WTC11 (cell line): ENCODE measurements around the gene SECISBP2L. TPM values are rescaled to one million over a fixed set of nuclear protein-coding genes. Genes with fewer than 3 reads are reported as not detected.

Experiments used
- ATAC-seq: fragments of 200-7000 bp; cut with Tn5 transposase; 2 replicates; pipeline ENCODE4 v1.10.0; 2021; ENCODE audit warnings: mild to moderate bottlenecking, moderate library complexity
- CTCF ChIA-PET: fragments of 300-600 bp; sonication (Branson Sonifier 250); formaldehyde crosslinking; loops from one replicate; lab custom pipeline; 2021; ENCODE audit warnings: antibody characterized with exemption; lab: Charles Lee
- POLR2A ChIA-PET: fragments of 350-600 bp; sonication (Branson Sonifier 250); formaldehyde crosslinking; loops from one replicate; lab custom pipeline; 2021; ENCODE audit warnings: antibody characterized with exemption; lab: Charles Lee
- DNase-seq: peaks from one replicate; pipeline ENCODE4 v3.0.0; 2021; ENCODE audit warnings: low spot score
- H3K27ac Mint-ChIP-seq: 2 replicates; pipeline ENCODE4 v1.8.0; 2021; ENCODE audit warnings: mixed read lengths
- H3K27me3 Mint-ChIP-seq: 2 replicates; pipeline ENCODE4 v1.8.0; 2021; ENCODE audit warnings: low read depth, mild to moderate bottlenecking, moderate library complexity, mixed read lengths
- H3K36me3 Mint-ChIP-seq: 2 replicates; pipeline ENCODE4 v1.8.0; 2021; ENCODE audit warnings: mixed read lengths
- H3K4me1 Mint-ChIP-seq: 2 replicates; pipeline ENCODE4 v1.8.0; 2022; ENCODE audit warnings: mixed read lengths
- H3K4me3 Mint-ChIP-seq: 2 replicates; pipeline ENCODE4 v1.8.0; 2021; ENCODE audit warnings: mild to moderate bottlenecking, moderate library complexity, mixed read lengths
- H3K9me3 Mint-ChIP-seq: 2 replicates; pipeline ENCODE4 v1.8.0; 2021; ENCODE audit warnings: mixed read lengths
- AFF4 ChIP-seq: sonication (generic); formaldehyde crosslinking; IDR thresholded peaks from 2 replicates; pipeline ENCODE4 v1.8.1; 2023; ENCODE audit warnings: mild to moderate bottlenecking, missing genetic modification reagents, borderline replicate concordance
- ATF2 ChIP-seq: sonication (generic); formaldehyde crosslinking; IDR thresholded peaks from 2 replicates; pipeline ENCODE4 v1.8.1; 2022; ENCODE audit warnings: low read depth, missing genetic modification reagents, borderline replicate concordance
- ATF3 ChIP-seq: sonication (generic); formaldehyde crosslinking; conservative IDR thresholded peaks from 2 replicates; pipeline ENCODE4 v1.8.1; 2022; ENCODE audit warnings: mild to moderate bottlenecking, missing genetic modification reagents
- CBFB ChIP-seq: sonication (generic); formaldehyde crosslinking; IDR thresholded peaks from 2 replicates; pipeline ENCODE4 v1.8.1; 2022; ENCODE audit warnings: mild to moderate bottlenecking, low read depth, missing genetic modification reagents
- FOXK1 ChIP-seq: sonication (generic); formaldehyde crosslinking; IDR thresholded peaks from 2 replicates; pipeline ENCODE4 v1.8.0; 2022; ENCODE audit warnings: mild to moderate bottlenecking, moderate library complexity, missing genetic modification reagents
- NFATC4 ChIP-seq: fragments of 250-450 bp; sonication (Bioruptor Pico); IDR thresholded peaks from 2 replicates; pipeline ENCODE4 v1.9.0; 2021; ENCODE audit warnings: mild to moderate bottlenecking
- NFE2L1 ChIP-seq: sonication (generic); formaldehyde crosslinking; IDR thresholded peaks from 2 replicates; pipeline ENCODE4 v1.8.1; 2023; ENCODE audit warnings: missing genetic modification reagents
- PRRX2 ChIP-seq: fragments of 250-450 bp; sonication (Bioruptor Pico); IDR thresholded peaks from 2 replicates; pipeline ENCODE4 v1.8.0; 2021; ENCODE audit warnings: mild to moderate bottlenecking
- STAT6 ChIP-seq: sonication (generic); formaldehyde crosslinking; conservative IDR thresholded peaks from 2 replicates; pipeline ENCODE4 v1.8.1; 2023; ENCODE audit warnings: mild to moderate bottlenecking, low read depth, missing genetic modification reagents, moderate library complexity
- TEAD1 ChIP-seq: sonication (generic); formaldehyde crosslinking; IDR thresholded peaks from 2 replicates; pipeline ENCODE4 v1.8.0; 2022; ENCODE audit warnings: mild to moderate bottlenecking, missing genetic modification reagents
- ZNF121 ChIP-seq: sonication (generic); formaldehyde crosslinking; IDR thresholded peaks from 2 replicates; pipeline ENCODE4 v1.8.0; 2023; ENCODE audit warnings: missing genetic modification reagents
- ZNF219 ChIP-seq: sonication (generic); formaldehyde crosslinking; IDR thresholded peaks from 2 replicates; pipeline ENCODE4 v1.8.0; 2023; ENCODE audit warnings: missing genetic modification reagents, mild to moderate bottlenecking, borderline replicate concordance
- total RNA-seq: library from RNA; stranded (reverse); gene quantifications from 3 replicates; pipeline ENCODE4 v1.2.3, GENCODE V29; 2021
- TF ChIP-seq, protein P1 (sequence below): sonication (generic); formaldehyde crosslinking; IDR thresholded peaks from 2 replicates; pipeline ENCODE4 v1.8.0; 2022; ENCODE audit warnings: mild to moderate bottlenecking, missing genetic modification reagents
- TF ChIP-seq, protein P2 (sequence below): fragments of 200-600 bp; IDR thresholded peaks from 2 replicates; pipeline ENCODE4 v1.8.0; 2022; ENCODE audit warnings: antibody characterized with exemption
- TF ChIP-seq, protein P3 (sequence below): fragments of 250-450 bp; sonication (Bioruptor Pico); IDR thresholded peaks from 2 replicates; pipeline ENCODE4 v1.8.0; 2021; ENCODE audit warnings: mild to moderate bottlenecking
- TF ChIP-seq, protein P4 (sequence below): sonication (generic); formaldehyde crosslinking; IDR thresholded peaks from 2 replicates; pipeline ENCODE4 v1.8.1; 2023; ENCODE audit warnings: mild to moderate bottlenecking, moderate library complexity, missing genetic modification reagents
- TF ChIP-seq, protein P5 (sequence below): fragments of 250-450 bp; sonication (Bioruptor Pico); IDR thresholded peaks from 2 replicates; pipeline ENCODE4 v1.9.0; 2021; ENCODE audit warnings: mild to moderate bottlenecking

The SECISBP2L gene
- total RNA-seq, 1 experiment from 2014 or later: 30.4 TPM

- Mint-ChIP-seq H3K4me1 (no peaks in the 10 kb centered on the region), H3K27ac (no peak overlapping the region), H3K9me3 (no peaks in the 10 kb centered on the region), H3K36me3 (peaks cover 34% of the 10 kb centered on the region), H3K27me3 (no peaks in the 10 kb centered on the region), H3K4me3 (no peak overlapping the region)
- CTCF ChIA-PET: interaction anchor here (2.7 kb wide), 1 partner anchor 17 kb away, joined by 8 read pairs; no protein-coding TSS in a partner anchor
- no peak for ATAC-seq
- no peak for TF ChIP-seq FOXK1 (CRISPR knock-in tag)
- DNase-seq: no peak
- POLR2A ChIA-PET: no interaction called here
Measured at GRCh38 chr15:48992545-48992944, 53.7 kb downstream of the SECISBP2L start.

GRCh38 chr15:48992096-48992495, 54.1 kb downstream of the SECISBP2L start:
- ATAC-seq (no peak), DNase-seq (no peak)
- Mint-ChIP-seq H3K4me1 (no peaks in the 10 kb centered on the region), H3K27me3 (no peaks in the 10 kb centered on the region), H3K4me3 (no peak overlapping the region), H3K27ac (no peak overlapping the region), H3K36me3 (peaks cover 30% of the 10 kb centered on the region)
- CTCF ChIA-PET: interaction anchor here (2.7 kb wide), 1 partner anchor 16 kb away, joined by 8 read pairs; no protein-coding TSS in a partner anchor
- no peak for TF ChIP-seq PRRX2 (CRISPR knock-in tag)
- TF ChIP-seq TEAD1 (CRISPR knock-in tag): no peak
- TF ChIP-seq CBFB (CRISPR knock-in tag): no peak
- TF ChIP-seq ATF2 (CRISPR knock-in tag): no peak
- TF ChIP-seq ZNF121 (CRISPR knock-in tag): no peak
- TF ChIP-seq NFATC4 (CRISPR knock-in tag): no peak
- TF ChIP-seq ATF3 (CRISPR knock-in tag): no peak
- no peak for TF ChIP-seq ZNF219 (CRISPR knock-in tag)
- no peak for TF ChIP-seq STAT6
- TF ChIP-seq, all 79 proteins: peak for 0
- no peaks in the 10 kb centered on the region for H3K9me3 Mint-ChIP-seq
- POLR2A ChIA-PET: no interaction called here

DNA sequence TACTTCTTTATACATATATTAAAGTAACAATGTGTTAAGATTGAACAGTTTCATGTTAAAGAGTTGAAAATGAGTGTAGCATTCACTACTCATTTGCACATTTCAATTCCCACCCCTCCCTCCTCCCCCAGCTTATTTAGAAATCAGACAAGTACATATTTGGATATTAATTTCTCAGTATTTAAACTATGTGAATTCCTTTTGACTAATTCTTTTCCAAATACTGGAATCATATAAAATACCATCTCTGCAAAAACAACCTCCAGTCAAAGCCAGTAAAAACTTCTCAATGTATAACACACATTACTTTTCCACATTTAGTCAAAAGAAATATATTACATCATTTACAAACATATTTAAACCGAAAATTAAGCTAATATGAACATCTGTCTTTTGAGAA, 57.1 kb downstream of the SECISBP2L start:
- Mint-ChIP-seq H3K4me3 (no peak overlapping the region), H3K4me1 (peaks cover 11% of the 10 kb centered on the region), H3K36me3 (peaks cover 19% of the 10 kb centered on the region), H3K9me3 (no peaks in the 10 kb centered on the region), H3K27ac (no peak overlapping the region), H3K27me3 (no peaks in the 10 kb centered on the region)
- ATAC-seq (no peak), DNase-seq (no peak)
- POLR2A ChIA-PET: no interaction called here
- CTCF ChIA-PET: no interaction called here
- TF ChIP-seq, protein P1, sequence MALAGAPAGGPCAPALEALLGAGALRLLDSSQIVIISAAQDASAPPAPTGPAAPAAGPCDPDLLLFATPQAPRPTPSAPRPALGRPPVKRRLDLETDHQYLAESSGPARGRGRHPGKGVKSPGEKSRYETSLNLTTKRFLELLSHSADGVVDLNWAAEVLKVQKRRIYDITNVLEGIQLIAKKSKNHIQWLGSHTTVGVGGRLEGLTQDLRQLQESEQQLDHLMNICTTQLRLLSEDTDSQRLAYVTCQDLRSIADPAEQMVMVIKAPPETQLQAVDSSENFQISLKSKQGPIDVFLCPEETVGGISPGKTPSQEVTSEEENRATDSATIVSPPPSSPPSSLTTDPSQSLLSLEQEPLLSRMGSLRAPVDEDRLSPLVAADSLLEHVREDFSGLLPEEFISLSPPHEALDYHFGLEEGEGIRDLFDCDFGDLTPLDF (CRISPR knock-in tag): no peak
- TF ChIP-seq, protein P2, sequence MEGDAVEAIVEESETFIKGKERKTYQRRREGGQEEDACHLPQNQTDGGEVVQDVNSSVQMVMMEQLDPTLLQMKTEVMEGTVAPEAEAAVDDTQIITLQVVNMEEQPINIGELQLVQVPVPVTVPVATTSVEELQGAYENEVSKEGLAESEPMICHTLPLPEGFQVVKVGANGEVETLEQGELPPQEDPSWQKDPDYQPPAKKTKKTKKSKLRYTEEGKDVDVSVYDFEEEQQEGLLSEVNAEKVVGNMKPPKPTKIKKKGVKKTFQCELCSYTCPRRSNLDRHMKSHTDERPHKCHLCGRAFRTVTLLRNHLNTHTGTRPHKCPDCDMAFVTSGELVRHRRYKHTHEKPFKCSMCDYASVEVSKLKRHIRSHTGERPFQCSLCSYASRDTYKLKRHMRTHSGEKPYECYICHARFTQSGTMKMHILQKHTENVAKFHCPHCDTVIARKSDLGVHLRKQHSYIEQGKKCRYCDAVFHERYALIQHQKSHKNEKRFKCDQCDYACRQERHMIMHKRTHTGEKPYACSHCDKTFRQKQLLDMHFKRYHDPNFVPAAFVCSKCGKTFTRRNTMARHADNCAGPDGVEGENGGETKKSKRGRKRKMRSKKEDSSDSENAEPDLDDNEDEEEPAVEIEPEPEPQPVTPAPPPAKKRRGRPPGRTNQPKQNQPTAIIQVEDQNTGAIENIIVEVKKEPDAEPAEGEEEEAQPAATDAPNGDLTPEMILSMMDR: no peak
- TF ChIP-seq NFE2L1 (CRISPR knock-in tag): no peak
- TF ChIP-seq, protein P3, sequence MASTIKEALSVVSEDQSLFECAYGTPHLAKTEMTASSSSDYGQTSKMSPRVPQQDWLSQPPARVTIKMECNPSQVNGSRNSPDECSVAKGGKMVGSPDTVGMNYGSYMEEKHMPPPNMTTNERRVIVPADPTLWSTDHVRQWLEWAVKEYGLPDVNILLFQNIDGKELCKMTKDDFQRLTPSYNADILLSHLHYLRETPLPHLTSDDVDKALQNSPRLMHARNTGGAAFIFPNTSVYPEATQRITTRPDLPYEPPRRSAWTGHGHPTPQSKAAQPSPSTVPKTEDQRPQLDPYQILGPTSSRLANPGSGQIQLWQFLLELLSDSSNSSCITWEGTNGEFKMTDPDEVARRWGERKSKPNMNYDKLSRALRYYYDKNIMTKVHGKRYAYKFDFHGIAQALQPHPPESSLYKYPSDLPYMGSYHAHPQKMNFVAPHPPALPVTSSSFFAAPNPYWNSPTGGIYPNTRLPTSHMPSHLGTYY (CRISPR knock-in tag): no peak
- TF ChIP-seq AFF4 (CRISPR knock-in tag): no peak
- TF ChIP-seq, protein P4, sequence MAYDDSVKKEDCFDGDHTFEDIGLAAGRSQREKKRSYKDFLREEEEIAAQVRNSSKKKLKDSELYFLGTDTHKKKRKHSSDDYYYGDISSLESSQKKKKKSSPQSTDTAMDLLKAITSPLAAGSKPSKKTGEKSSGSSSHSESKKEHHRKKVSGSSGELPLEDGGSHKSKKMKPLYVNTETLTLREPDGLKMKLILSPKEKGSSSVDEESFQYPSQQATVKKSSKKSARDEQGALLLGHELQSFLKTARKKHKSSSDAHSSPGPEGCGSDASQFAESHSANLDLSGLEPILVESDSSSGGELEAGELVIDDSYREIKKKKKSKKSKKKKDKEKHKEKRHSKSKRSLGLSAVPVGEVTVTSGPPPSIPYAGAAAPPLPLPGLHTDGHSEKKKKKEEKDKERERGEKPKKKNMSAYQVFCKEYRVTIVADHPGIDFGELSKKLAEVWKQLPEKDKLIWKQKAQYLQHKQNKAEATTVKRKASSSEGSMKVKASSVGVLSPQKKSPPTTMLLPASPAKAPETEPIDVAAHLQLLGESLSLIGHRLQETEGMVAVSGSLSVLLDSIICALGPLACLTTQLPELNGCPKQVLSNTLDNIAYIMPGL (CRISPR knock-in tag): no peak
- TF ChIP-seq, protein P5, sequence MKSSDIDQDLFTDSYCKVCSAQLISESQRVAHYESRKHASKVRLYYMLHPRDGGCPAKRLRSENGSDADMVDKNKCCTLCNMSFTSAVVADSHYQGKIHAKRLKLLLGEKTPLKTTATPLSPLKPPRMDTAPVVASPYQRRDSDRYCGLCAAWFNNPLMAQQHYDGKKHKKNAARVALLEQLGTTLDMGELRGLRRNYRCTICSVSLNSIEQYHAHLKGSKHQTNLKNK (CRISPR knock-in tag): no peak
